Pulmonary artery endothelial cell (primary cell): Measurements from ENCODE around the gene GNAT2. TPM values are rescaled to one million over a fixed set of nuclear protein-coding genes. Genes with fewer than 3 reads are reported as not detected.

Source experiments
- DNase-seq: peaks from one replicate; pipeline ENCODE4 v3.0.0-alpha.2; 2011; ENCODE audit warnings: low read depth, low spot score
- total RNA-seq: library from RNA; depleted of rRNA; stranded (reverse); fragments of >200 nt; gene quantifications from 2 replicates; pipeline ENCODE4 v1.2.3, GENCODE V29; 2014

GNAT2 gene
- total RNA-seq, 1 donor from 2014 or later: 0.26 TPM

DNA sequence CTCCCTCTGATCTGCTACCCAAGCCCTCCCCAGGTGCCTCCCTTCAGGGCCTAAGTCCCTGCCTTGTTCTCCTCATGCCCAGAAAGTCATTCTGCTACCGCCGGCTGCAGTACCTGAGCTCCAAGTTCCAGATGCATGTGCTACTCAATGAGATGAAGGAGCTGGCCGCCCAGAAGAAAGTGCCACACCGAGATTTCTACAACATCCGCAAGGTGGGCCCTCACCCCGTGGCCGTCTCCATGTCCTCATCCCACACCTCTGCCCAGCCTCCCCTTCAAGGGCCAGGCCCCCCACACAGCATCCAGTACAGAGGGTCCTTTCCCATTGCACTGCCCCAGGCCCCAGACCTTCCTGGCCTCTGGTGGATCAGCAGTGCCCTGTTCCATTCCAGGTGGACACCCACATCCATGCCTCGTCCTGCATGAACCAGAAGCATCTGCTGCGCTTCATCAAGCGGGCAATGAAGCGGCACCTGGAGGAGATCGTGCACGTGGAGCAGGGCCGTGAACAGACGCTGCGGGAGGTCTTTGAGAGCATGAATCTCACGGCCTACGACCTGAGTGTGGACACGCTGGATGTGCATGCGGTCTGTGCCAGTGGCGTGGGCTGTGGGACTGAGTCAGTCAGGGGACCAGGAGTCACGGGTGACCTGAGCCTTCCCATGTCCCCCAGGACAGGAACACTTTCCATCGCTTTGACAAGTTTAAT, 8.4 kb upstream of the GNAT2 start:
- no peak for DNase-seq

GRCh38 chr1:109626682-109627408, 7.4 kb upstream of the GNAT2 start:
- DNase-seq: no peak

DNA sequence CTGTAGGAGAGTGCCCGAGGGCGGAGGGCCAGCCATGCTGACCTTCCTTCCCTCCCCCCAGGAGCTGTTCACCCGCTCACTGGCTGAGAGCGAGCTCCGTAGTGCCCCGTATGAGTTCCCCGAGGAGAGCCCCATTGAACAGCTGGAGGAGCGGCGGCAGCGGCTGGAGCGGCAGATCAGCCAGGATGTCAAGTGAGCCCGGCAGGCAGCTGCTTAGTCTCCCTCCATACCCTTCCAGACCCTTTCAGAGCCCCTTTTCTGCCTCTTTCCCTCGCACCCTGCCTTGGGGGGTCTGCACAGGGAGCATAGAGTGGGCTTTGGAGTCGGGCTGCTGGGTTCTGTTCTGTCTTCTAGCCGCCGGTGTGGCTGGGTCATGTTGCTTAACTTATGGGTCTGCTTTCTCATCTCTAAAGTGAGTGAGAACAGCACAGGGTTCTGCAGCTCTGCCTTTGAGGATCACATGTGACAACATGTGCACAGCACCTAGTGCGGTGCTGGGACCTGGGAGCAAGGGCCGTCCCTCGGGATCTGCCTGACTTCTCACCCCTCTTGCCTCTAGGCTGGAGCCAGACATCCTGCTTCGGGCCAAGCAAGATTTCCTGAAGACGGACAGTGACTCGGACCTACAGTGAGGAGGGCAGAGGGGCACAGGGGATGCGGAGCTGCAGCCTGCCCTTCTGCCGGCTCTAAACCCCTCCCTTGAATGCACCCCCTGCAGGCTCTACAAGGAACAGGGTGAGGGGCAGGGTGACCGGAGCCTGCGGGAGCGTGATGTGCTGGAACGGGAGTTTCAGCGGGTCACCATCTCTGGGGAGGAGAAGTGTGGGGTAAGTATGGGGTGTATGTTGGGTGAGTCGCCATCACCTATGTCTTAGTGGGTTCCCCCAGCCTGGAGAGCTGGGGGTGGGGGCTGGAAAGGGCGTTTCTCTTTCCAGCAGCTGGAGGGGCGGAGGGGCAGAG, 6.5 kb upstream of the GNAT2 start:
- no peak for DNase-seq

DNA sequence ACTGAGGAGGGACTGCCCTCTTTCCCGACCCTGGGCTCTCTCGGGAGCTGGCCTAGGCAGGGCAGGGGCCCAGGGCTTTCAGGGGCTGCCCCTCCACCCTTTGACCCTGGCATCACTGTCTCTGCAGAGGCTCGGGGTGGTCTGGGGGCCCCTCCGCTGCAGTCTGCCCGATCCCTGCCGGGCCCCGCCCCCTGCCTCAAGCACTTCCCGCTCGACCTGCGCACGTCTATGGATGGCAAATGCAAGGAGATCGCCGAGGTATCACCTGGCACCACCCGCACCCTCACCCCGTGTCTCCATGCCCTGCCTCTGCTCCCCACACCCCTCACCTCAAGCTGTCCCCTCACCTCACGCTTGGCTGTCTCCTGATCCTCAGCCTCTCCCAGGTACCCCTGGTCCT, 5.8 kb upstream of the GNAT2 start:
- no peak for DNase-seq

GRCh38 chr1:109624201-109625010, 5.0 kb upstream of the GNAT2 start:
- DNase-seq: no peak

DNA sequence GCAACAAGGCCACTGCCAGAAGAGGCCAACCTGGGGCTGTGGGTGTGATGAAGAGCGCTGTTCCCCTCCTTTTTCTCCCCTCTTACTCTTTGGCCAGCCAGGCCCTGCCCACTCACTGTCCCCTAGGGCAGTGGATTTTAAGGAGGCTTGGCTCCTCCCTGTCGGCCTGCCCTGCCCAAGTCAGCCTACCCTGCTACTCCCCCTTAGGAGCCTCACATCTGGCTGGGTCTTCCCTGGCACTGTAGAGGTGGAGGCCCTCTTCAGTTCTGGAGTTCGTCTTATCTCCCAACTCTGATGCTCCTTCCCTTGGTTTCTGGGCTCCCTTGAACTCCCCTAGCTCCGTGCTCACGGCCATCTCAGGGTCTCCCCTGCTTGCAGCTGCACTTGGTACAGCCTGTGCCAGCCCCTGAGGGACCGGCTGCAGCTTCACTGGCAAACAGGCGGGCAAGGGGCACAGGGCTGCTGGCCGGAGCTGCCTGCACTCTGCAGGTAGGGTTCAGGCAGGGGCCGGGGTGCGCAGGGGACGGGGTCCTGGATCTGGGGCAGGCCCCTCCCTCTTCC, 4.3 kb upstream of the GNAT2 start:
- DNase-seq: no peak

DNA sequence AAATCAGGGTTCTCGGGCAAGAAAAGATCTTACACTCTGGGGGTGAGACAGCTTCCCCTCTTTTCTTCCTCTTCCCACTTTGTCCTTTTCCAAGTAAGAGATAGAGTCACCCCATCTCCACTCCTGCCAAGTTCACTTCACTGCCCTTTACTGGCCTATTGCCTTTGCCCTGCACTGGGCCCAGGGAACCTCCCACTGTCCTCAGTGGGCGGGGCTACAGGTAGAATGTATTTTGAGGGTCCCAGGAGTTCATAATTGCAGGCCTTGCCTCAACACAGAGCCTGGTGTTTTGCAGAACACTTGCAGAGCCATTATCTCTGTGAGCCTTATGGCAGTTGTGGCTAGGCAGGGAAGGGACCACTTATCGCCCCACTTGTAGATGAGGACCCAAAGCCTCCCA, 3.5 kb upstream of the GNAT2 start:
- no peak for DNase-seq

GRCh38 chr1:109622137-109622892, 2.9 kb upstream of the GNAT2 start:
- DNase-seq: no peak

GRCh38 chr1:109621379-109622136, 2.1 kb upstream of the GNAT2 start:
- no peak for DNase-seq

GRCh38 chr1:109620841-109621286, 1.4 kb upstream of the GNAT2 start:
- peak; percentile 86 for DNase-seq

DNA sequence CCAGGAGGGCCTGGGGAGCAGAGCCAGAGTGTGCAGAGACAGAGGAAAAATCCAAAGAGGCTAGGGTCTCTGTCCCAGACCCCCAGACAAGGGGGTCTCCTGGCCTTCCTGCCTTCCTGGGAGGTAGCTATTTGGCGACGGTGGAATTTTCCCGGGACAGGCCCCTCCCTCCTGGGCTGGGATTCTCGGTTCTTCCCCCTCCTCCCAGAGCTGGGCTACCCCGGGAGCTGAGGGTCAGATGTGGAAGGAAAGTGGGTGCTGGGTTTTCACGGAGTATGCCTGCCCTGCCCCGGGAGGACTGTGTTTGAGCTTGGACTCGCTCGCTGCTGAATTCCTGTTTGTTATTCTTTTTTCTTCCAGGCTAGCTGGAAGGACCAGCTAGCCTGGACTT, 980 bp upstream of the GNAT2 start:
- no peak for DNase-seq

- no peak for DNase-seq
Observed at GRCh38 chr1:109618661-109619575, 498 bp downstream of the GNAT2 start.

GRCh38 chr1:109617291-109617801, 2.1 kb downstream of the GNAT2 start:
- DNase-seq: peak; percentile 79

GRCh38 chr1:109616391-109616790, 3.0 kb downstream of the GNAT2 start:
- no peak for DNase-seq

DNA sequence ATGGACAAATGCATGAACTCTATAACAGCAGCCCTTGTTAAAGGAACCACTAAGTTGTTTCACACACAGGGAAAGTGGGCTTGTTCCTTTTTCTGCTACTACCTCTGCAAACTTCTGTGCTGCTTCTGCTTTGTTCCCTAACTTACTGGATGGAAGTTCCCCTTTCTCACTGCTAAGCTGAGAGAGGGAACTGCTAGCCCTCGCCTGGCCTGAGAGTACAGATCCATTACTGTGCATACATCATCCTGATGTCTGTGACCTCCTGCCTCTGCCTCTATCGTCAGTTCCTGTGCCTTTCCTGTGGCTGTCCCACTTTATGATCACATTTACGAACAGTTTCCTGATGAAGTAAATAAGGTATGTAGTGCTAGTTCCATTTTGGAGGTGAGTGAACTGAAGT, 3.5 kb downstream of the GNAT2 start:
- DNase-seq: peak; percentile 62

DNA sequence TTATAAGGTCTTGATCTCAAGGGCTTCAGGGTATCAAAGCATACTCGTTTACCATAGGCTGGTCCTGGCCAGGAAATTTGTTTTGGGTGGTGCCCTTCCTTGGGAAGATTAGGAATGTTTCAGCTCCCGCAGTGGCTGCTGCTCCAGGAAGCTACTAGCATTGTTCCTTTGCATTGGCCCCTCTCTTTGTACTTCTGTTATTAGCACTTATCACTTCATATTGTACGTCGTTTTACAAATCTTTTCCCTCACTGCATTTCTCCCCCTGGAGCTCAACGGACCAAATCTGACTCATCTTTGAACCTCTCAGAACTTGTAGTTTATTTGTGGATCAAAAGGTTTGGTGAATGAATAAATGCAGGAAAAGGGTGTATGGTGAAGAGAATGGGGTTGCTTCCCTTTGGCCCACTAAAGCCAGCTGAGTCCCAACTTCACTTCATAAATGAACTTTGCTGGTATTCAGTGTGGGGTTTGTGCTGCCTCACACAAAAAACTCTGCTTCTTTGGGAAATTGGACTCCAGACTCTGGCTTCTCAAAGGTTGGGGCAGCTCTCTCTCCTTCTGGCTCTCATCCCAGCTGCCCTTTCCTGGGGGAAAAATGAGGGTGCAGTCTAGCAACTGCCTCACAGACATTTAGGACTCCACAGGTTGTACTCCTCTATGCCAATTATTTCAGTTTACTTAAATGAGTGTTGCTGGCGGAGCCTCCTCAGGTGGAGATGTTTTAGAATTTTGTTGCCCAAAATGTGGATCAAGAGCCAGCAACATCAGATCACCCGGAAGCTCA, 5.9 kb downstream of the GNAT2 start:
- no peak for DNase-seq
